ENCODE results near the gene NCOA3.

Gene NCOA3

GRCh38 chr20:47492284-47492683, 9.4 kb upstream of the NCOA3 start:
- no peak for TF ChIP-seq REST (IDR thresholded peaks at IDR 0.05; ENCODE audit: low read depth)
- TF ChIP-seq RAD21 (IDR thresholded peaks at IDR 0.05; ENCODE audit: low read depth) = no peak
- TF ChIP-seq TAF1 (IDR thresholded peaks at IDR 0.05; ENCODE audit: low read depth) = no peak
- TF ChIP-seq, protein P1, sequence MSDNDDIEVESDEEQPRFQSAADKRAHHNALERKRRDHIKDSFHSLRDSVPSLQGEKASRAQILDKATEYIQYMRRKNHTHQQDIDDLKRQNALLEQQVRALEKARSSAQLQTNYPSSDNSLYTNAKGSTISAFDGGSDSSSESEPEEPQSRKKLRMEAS (IDR thresholded peaks at IDR 0.05) = no peak
- no peak for TF ChIP-seq FOXM1 (IDR thresholded peaks at IDR 0.05; ENCODE audit: borderline replicate concordance, low read depth)

- TF ChIP-seq YY1 (IDR thresholded peaks at IDR 0.05; ENCODE audit: low read depth) (no peak), RAD21 (IDR thresholded peaks at IDR 0.05; ENCODE audit: low read depth) (peak; percentile 24; the same call in 1 of the 2 replicates), CREB1 (IDR thresholded peaks at IDR 0.05; ENCODE audit: low read depth) (no peak), TEAD4 (IDR thresholded peaks at IDR 0.05) (no peak), FOXM1 (IDR thresholded peaks at IDR 0.05; ENCODE audit: borderline replicate concordance, low read depth) (no peak), TAF1 (IDR thresholded peaks at IDR 0.05; ENCODE audit: low read depth) (no peak), EP300 (IDR thresholded peaks at IDR 0.05; ENCODE audit: borderline replicate concordance) (no peak), NFIC (IDR thresholded peaks at IDR 0.05) (peak; percentile 83), EGR1 (IDR thresholded peaks at IDR 0.05) (no peak), ZBTB7A (IDR thresholded peaks at IDR 0.05; ENCODE audit: low read depth) (no peak), TCF12 (IDR thresholded peaks at IDR 0.05; ENCODE audit: low read depth) (peak; percentile 48; the same call in 1 of the 2 replicates), REST (IDR thresholded peaks at IDR 0.05; ENCODE audit: low read depth) (no peak), CEBPB (IDR thresholded peaks at IDR 0.05) (peak; percentile 93)
- TF ChIP-seq, protein P2, sequence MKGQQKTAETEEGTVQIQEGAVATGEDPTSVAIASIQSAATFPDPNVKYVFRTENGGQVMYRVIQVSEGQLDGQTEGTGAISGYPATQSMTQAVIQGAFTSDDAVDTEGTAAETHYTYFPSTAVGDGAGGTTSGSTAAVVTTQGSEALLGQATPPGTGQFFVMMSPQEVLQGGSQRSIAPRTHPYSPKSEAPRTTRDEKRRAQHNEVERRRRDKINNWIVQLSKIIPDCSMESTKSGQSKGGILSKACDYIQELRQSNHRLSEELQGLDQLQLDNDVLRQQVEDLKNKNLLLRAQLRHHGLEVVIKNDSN (IDR thresholded peaks at IDR 0.05) = peak; percentile 29; the same call in 1 of the 2 replicates
- TF ChIP-seq, protein P1 (IDR thresholded peaks at IDR 0.05) = peak; percentile 64; the same call in 1 of the 2 replicates
These were observed 8.3 kb upstream of the NCOA3 start for GRCh38 chr20:47493175-47493962.

- TF ChIP-seq, protein P2 (IDR thresholded peaks at IDR 0.05) = no peak
- TF ChIP-seq TCF12 (IDR thresholded peaks at IDR 0.05; ENCODE audit: low read depth) (peak; percentile 24; the same call in 1 of the 2 replicates), CEBPB (IDR thresholded peaks at IDR 0.05) (no peak), EP300 (IDR thresholded peaks at IDR 0.05; ENCODE audit: borderline replicate concordance) (peak; percentile 50; the same call in 1 of the 2 replicates), CREB1 (IDR thresholded peaks at IDR 0.05; ENCODE audit: low read depth) (no peak), FOXM1 (IDR thresholded peaks at IDR 0.05; ENCODE audit: borderline replicate concordance, low read depth) (no peak), RAD21 (IDR thresholded peaks at IDR 0.05; ENCODE audit: low read depth) (peak; percentile 18; the same call in 1 of the 2 replicates), EGR1 (IDR thresholded peaks at IDR 0.05) (no peak), ZBTB7A (IDR thresholded peaks at IDR 0.05; ENCODE audit: low read depth) (no peak), YY1 (IDR thresholded peaks at IDR 0.05; ENCODE audit: low read depth) (0 out of 2 replicates have a peak, but pooled peaks have one; percentile 55), NFIC (IDR thresholded peaks at IDR 0.05) (peak; percentile 8; the same call in 1 of the 2 replicates), TEAD4 (IDR thresholded peaks at IDR 0.05) (no peak), TAF1 (IDR thresholded peaks at IDR 0.05; ENCODE audit: low read depth) (no peak), REST (IDR thresholded peaks at IDR 0.05; ENCODE audit: low read depth) (no peak)
- TF ChIP-seq, protein P1 (IDR thresholded peaks at IDR 0.05) = peak; percentile 19; the same call in 1 of the 2 replicates
These were observed 7.8 kb upstream of the NCOA3 start for GRCh38 chr20:47493963-47494293.

DNA sequence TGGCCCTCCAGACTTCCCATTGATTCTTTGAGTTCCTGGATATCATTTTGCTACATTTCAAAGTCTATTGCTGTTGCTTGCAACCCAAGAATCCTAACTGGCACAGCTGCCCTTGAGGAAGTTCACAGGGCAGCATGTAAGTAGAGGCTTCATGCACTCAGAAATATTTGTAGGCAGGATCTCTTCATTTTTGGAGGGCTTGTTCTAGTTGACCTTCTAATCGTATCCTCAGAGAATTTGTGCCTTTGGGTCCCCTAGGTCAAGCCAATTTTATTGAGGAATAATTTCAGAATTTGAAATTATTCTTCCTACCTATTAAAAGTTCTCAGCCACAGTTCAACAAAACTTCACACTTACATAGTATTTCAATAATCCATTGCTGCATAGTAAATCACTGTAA, 5.6 kb upstream of the NCOA3 start:
- TF ChIP-seq ZBTB7A (IDR thresholded peaks at IDR 0.05; ENCODE audit: low read depth) (no peak), REST (IDR thresholded peaks at IDR 0.05; ENCODE audit: low read depth) (no peak), RAD21 (IDR thresholded peaks at IDR 0.05; ENCODE audit: low read depth) (no peak), TCF12 (IDR thresholded peaks at IDR 0.05; ENCODE audit: low read depth) (no peak), YY1 (IDR thresholded peaks at IDR 0.05; ENCODE audit: low read depth) (no peak), TEAD4 (IDR thresholded peaks at IDR 0.05) (no peak), EGR1 (IDR thresholded peaks at IDR 0.05) (no peak), FOXM1 (IDR thresholded peaks at IDR 0.05; ENCODE audit: borderline replicate concordance, low read depth) (no peak), NFIC (IDR thresholded peaks at IDR 0.05) (no peak), EP300 (IDR thresholded peaks at IDR 0.05; ENCODE audit: borderline replicate concordance) (no peak), CREB1 (IDR thresholded peaks at IDR 0.05; ENCODE audit: low read depth) (no peak), TAF1 (IDR thresholded peaks at IDR 0.05; ENCODE audit: low read depth) (no peak), CEBPB (IDR thresholded peaks at IDR 0.05) (no peak)
- TF ChIP-seq, protein P1 (IDR thresholded peaks at IDR 0.05) = no peak
- TF ChIP-seq, protein P2 (IDR thresholded peaks at IDR 0.05) = no peak

Data from Ishikawa (cell line).